B cell (primary cell): ENCODE measurements around the gene ARID4B.

Experiments
- EZH2 ChIP-seq: IDR thresholded peaks from 2 replicates; pipeline ENCODE4 v1.6.1; 2012; ENCODE audit warnings: borderline replicate concordance, low read depth, mild to moderate bottlenecking, moderate library complexity, low read length; ENCODE audit not compliant: insufficient read depth, poor library complexity, severe bottlenecking
- TF ChIP-seq, protein P1 (sequence below): fragments of 200-600 bp; IDR thresholded peaks from one replicate; pipeline ENCODE4 v1.8.0; 2022; ENCODE audit warnings: antibody characterized with exemption, mild to moderate bottlenecking

DNA sequence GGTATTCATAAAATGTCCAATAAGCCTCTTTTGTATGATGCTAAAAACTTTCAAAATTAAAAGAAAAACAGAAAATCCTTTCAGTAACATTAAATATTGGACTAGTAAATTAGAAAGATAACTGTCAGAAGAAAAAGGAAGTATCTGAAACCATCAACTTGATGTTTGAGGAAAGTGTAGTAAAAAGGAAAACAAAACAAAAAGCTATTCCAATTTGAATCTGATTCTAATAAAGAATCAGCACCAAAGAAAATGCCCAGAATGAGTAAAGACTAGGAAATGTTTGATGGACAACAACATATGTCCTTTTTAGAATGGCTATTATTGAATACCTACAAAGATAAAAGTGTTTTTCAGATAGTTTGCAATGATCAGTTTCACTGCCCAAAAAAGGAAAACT is 87.0 kb downstream of the ARID4B start:
- TF ChIP-seq, protein P1, sequence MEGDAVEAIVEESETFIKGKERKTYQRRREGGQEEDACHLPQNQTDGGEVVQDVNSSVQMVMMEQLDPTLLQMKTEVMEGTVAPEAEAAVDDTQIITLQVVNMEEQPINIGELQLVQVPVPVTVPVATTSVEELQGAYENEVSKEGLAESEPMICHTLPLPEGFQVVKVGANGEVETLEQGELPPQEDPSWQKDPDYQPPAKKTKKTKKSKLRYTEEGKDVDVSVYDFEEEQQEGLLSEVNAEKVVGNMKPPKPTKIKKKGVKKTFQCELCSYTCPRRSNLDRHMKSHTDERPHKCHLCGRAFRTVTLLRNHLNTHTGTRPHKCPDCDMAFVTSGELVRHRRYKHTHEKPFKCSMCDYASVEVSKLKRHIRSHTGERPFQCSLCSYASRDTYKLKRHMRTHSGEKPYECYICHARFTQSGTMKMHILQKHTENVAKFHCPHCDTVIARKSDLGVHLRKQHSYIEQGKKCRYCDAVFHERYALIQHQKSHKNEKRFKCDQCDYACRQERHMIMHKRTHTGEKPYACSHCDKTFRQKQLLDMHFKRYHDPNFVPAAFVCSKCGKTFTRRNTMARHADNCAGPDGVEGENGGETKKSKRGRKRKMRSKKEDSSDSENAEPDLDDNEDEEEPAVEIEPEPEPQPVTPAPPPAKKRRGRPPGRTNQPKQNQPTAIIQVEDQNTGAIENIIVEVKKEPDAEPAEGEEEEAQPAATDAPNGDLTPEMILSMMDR = no peak
- TF ChIP-seq EZH2 = no peak
